NB4 (cell line): Measurements from ENCODE around the gene ST8SIA1.
"Not testable (repeated sequence)": the region's sequence is repeated elsewhere in the genome, so short reads cannot be mapped to it uniquely, and the experiment has no call there.

Experiments used
- DNase-seq: peaks from one replicate; pipeline ENCODE4 v3.0.0; 2010; ENCODE audit warnings: low read depth
- H3K4me3 ChIP-seq: one replicate; pipeline ENCODE4 v1.5.1; 2011; ENCODE audit warnings: mild to moderate bottlenecking, low read depth, low read length, moderate library complexity
- MYC ChIP-seq: IDR thresholded peaks from 2 replicates; pipeline ENCODE4 v1.6.1; 2011; ENCODE audit warnings: low read depth, low read length
- POLR2A ChIP-seq: IDR thresholded peaks from 2 replicates; pipeline ENCODE4 v1.6.1; 2011; ENCODE audit warnings: mild to moderate bottlenecking; ENCODE audit not compliant: insufficient read length; ENCODE audit errors: extremely low read depth
- TF ChIP-seq, protein P1 (sequence below): IDR thresholded peaks from 2 replicates; pipeline ENCODE4 v1.6.1; 2011; ENCODE audit warnings: low read depth, low read length
- TF ChIP-seq, protein P2 (sequence below): IDR thresholded peaks from one replicate; pipeline ENCODE4 v1.5.1; 2012; ENCODE audit warnings: low read depth, low read length

ST8SIA1 gene

DNA sequence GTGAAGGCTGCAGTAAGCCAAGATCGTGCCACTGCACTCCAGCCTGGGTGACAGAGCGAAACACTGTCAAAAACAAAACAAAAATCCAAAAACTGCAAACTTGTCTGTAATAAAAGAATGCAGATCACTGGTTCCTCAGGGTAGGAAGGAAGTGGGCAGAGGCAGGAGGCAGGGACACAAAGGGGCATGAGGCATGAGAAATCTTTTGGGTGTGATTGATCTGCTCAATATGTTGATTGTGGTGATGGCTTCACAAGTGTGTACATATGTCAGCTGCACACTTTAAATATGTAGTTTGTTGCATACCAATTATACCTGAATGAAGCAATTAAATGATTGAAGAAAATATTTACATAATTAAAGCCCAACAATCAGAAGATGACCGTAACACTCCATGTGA lies 170.9 kb downstream of the ST8SIA1 start:
- no peak for DNase-seq
- TF ChIP-seq, protein P1, sequence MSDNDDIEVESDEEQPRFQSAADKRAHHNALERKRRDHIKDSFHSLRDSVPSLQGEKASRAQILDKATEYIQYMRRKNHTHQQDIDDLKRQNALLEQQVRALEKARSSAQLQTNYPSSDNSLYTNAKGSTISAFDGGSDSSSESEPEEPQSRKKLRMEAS, result no peak
- TF ChIP-seq POLR2A (no peak), MYC (no peak)
- TF ChIP-seq, protein P2, sequence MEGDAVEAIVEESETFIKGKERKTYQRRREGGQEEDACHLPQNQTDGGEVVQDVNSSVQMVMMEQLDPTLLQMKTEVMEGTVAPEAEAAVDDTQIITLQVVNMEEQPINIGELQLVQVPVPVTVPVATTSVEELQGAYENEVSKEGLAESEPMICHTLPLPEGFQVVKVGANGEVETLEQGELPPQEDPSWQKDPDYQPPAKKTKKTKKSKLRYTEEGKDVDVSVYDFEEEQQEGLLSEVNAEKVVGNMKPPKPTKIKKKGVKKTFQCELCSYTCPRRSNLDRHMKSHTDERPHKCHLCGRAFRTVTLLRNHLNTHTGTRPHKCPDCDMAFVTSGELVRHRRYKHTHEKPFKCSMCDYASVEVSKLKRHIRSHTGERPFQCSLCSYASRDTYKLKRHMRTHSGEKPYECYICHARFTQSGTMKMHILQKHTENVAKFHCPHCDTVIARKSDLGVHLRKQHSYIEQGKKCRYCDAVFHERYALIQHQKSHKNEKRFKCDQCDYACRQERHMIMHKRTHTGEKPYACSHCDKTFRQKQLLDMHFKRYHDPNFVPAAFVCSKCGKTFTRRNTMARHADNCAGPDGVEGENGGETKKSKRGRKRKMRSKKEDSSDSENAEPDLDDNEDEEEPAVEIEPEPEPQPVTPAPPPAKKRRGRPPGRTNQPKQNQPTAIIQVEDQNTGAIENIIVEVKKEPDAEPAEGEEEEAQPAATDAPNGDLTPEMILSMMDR, result no peak
- no peak overlapping the region for H3K4me3 ChIP-seq

DNA sequence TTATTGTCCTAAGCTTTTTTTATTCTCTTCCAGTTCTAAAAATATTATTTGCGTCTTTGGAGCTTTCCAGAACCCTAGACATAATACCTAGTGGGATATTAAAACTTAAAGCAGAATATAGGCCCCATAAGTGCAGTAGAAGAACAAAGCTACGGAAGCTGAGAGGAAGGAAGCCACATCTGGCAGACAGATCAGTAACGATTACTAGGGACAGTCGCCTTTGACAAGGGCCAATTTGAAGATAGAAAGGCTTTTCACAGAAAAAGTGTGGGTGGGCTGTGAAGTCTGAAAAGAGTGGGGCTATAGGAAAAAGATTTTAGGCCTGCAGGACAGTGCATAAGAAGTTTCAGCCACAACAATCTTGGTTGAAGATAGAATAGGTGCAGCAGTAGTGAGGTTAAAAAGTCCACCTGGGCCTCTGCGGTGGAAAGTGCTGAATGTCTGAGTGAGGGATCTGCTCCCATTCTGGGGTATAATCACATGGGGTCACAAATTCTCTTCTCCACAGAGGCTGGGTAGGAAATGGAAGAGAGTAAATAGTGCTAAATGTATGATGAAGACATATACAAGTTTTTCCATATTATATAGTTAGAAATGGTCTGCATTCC lies 174.0 kb downstream of the ST8SIA1 start:
- DNase-seq, result no peak
- TF ChIP-seq, protein P2, result no peak
- TF ChIP-seq POLR2A (no peak), MYC (no peak)
- TF ChIP-seq, protein P1, result no peak
- no peak overlapping the region for H3K4me3 ChIP-seq

DNA sequence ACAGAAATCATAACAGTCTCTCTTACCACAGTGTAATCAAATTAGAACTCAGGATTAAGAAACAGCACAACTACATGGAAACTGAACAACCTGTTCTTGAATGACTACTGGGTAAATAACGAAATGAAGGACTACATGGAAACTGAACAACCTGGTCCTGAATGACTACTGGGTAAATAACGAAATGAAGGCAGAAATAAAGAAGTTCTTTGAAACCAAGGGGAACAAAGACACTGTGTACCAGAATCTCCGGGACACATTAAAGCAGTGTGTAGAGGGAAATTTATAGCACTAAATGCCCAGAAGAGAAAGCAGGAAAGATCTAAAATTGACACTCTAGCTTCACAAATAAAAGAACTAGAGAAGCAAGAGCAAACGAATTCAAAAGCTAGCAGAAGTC lies 185.2 kb downstream of the ST8SIA1 start:
- not testable (repeated sequence) for H3K4me3 ChIP-seq, DNase-seq

DNA sequence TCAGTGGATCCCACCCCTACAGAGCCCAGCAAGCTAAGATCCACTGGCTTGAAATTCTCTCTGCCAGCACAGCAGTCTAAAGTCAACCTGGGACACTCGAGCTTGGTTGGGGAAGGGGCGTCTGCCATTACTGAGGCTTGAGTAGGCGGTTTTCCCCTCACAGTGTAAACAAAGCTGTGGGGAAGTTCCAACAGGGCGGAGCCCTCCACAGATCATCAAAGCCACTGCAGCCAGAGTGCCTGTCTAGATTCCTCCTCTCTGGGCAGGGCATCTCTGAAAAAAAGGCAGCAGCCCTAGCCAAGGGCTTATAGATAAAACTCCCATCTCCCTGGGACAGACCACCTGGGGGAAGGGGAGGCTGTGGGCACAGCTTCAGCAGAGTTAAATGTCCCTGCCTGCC lies 187.8 kb downstream of the ST8SIA1 start:
- H3K4me3 ChIP-seq, DNase-seq: not testable (repeated sequence)
